ENCODE results near the gene ZNF441. TPM values are rescaled to one million over a fixed set of nuclear protein-coding genes. Genes with fewer than 3 reads are reported as not detected.

ZNF441 gene
- total and polyA plus RNA-seq, 2 of the 13 experiments (the other 11 are each of a cell fraction or from before 2014, with no cell fraction given) = 2.8 to 10.0 TPM

DNA sequence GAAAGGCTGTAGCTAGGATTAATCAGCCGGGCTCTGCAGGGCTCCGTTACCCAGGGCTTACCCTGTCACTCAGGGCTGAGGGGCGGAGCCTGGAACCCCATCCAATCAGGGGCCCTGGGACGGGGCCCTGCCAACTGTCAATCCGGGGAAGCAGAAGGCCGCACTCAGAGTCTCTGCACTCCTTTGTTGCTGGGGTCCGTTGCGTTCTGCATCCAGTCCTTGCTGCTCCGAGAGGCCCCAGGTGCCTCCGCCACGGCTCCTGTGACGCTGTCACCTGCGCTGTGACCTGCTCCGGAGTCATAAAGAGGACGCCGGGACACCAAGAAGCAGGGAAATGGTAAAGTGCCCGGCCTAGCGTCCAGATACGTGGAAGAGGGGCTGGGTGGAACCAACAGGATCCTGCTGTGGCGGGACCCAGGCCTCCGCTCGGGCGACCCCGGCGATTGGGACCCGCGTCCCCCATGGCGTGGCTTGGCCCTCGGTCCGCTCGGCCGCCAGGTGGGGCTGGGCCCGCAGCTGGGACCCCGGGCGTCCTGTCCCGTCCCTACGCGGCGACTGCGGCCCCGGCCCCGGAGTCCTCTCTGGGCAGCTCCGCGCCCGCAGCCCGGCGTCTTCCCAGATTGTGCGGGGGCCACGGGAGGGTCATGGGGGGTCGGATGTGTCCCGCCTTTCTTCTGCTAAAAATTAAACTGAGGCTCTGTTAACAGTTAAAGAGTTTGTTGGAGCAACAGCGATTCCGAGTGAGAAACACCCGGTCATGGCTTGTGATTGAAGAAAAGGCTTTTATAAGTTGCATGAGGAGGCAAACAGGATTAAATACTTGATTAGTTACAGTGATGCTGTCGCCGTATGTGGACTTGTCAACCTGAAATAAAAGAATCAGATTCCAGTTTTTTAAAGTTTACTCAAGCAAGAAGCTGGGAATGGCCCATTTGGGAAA is 31.9 kb downstream of the ZNF441 start, which contains the start of gene ZNF491 (continued):
- TF ChIP-seq ZNF83 (CRISPR knock-in tag; IDR thresholded peaks at IDR 0.05; ENCODE audit: borderline replicate concordance) (peak; percentile 84; the same call in 1 of the 2 replicates), NCOA1 (CRISPR knock-in tag; IDR thresholded peaks at IDR 0.05) (no peak), RARG (CRISPR knock-in tag; IDR thresholded peaks at IDR 0.05; ENCODE audit: low read depth) (no peak), ZNF224 (CRISPR knock-in tag; IDR thresholded peaks at IDR 0.05) (0 out of 2 replicates have a peak, but pooled peaks have one; percentile 39), ZC3H13 (CRISPR knock-in tag; IDR thresholded peaks at IDR 0.05) (no peak), TCF7 (IDR thresholded peaks at IDR 0.05; ENCODE audit: low read depth) (no peak), IRF9 (CRISPR knock-in tag; IDR thresholded peaks at IDR 0.05; ENCODE audit: borderline replicate concordance) (peak; percentile 55; the same call in 1 of the 2 replicates), KLF16 (CRISPR knock-in tag; IDR thresholded peaks at IDR 0.05) (peak in 1 of 2 experiments; percentile 19; a peak in 1 of 4 replicates), ZNF512 (CRISPR knock-in tag; IDR thresholded peaks at IDR 0.05) (no peak), ZNF205 (CRISPR knock-in tag; IDR thresholded peaks at IDR 0.05) (peak; percentile 26; the same call in 1 of the 2 replicates), E2F1 (CRISPR knock-in tag; IDR thresholded peaks at IDR 0.05) (no peak), CTCF (CRISPR knock-in tag; IDR thresholded peaks at IDR 0.05) (peak; percentile 69), NR2F2 (IDR thresholded peaks at IDR 0.05; ENCODE audit: borderline replicate concordance, low read depth) (no peak), ZBTB33 (CRISPR knock-in tag; IDR thresholded peaks at IDR 0.05) (no peak)
- TF ChIP-seq, protein P1, sequence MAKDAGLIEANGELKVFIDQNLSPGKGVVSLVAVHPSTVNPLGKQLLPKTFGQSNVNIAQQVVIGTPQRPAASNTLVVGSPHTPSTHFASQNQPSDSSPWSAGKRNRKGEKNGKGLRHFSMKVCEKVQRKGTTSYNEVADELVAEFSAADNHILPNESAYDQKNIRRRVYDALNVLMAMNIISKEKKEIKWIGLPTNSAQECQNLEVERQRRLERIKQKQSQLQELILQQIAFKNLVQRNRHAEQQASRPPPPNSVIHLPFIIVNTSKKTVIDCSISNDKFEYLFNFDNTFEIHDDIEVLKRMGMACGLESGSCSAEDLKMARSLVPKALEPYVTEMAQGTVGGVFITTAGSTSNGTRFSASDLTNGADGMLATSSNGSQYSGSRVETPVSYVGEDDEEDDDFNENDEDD (CRISPR knock-in tag; IDR thresholded peaks at IDR 0.05; ENCODE audit: borderline replicate concordance) = 0 out of 2 replicates have a peak, but pooled peaks have one; percentile 10
- TF ChIP-seq, protein P2, sequence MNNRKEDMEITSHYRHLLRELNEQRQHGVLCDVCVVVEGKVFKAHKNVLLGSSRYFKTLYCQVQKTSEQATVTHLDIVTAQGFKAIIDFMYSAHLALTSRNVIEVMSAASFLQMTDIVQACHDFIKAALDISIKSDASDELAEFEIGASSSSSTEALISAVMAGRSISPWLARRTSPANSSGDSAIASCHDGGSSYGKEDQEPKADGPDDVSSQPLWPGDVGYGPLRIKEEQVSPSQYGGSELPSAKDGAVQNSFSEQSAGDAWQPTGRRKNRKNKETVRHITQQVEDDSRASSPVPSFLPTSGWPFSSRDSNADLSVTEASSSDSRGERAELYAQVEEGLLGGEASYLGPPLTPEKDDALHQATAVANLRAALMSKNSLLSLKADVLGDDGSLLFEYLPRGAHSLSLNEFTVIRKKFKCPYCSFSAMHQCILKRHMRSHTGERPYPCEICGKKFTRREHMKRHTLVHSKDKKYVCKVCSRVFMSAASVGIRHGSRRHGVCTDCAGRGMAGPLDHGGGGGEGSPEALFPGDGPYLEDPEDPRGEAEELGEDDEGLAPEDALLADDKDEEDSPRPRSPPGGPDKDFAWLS (CRISPR knock-in tag; IDR thresholded peaks at IDR 0.05; ENCODE audit: borderline replicate concordance) = no peak

Data from HepG2 (cell line).